Mesendoderm (in vitro differentiated cells): Measurements from ENCODE around the gene GABRR2.

Experiments
- DNase-seq: peaks from one replicate; pipeline ENCODE4 v3.0.0; 2013
- H2AK5ac ChIP-seq: 2 replicates; pipeline ENCODE4 v1.6.1; 2013; ENCODE audit warnings: low read length, inconsistent platforms
- H2BK120ac ChIP-seq: 2 replicates; pipeline ENCODE4 v1.6.1; 2013; ENCODE audit warnings: low read depth, mild to moderate bottlenecking, low read length, moderate library complexity, mixed read lengths
- H2BK15ac ChIP-seq: replicated peaks from 2 replicates; pipeline ENCODE4 v1.6.1; 2013; ENCODE audit warnings: low read depth, mild to moderate bottlenecking, moderate library complexity
- H2BK5ac ChIP-seq: 2 replicates; pipeline ENCODE4 v1.6.1; 2013; ENCODE audit warnings: low read length, inconsistent platforms
- H3K18ac ChIP-seq: 2 replicates; pipeline ENCODE4 v1.6.1; 2013; ENCODE audit warnings: mild to moderate bottlenecking, low read length, mixed read lengths
- H3K23ac ChIP-seq: one replicate; pipeline ENCODE4 v1.6.1; 2013; ENCODE audit warnings: low read length
- H3K27ac ChIP-seq: 2 replicates; pipeline ENCODE4 v1.5.1; 2013; ENCODE audit warnings: low read depth, mild to moderate bottlenecking, inconsistent platforms, low read length, moderate library complexity
- H3K27me3 ChIP-seq: 2 replicates; pipeline ENCODE4 v1.6.1; 2013; ENCODE audit warnings: low read length, control low read depth, mild to moderate bottlenecking, inconsistent platforms; ENCODE audit not compliant: insufficient read depth, poor library complexity
- H3K36me3 ChIP-seq: 2 replicates; pipeline ENCODE4 v1.6.1; 2013; ENCODE audit warnings: low read length, inconsistent platforms; ENCODE audit not compliant: control insufficient read depth, insufficient read depth
- H3K4ac ChIP-seq: one replicate; pipeline ENCODE4 v1.6.1; 2013; ENCODE audit warnings: low read depth, mild to moderate bottlenecking, low read length, moderate library complexity
- H3K4me1 ChIP-seq: 2 replicates; pipeline ENCODE4 v1.6.1; 2013; ENCODE audit warnings: low read depth, low read length, inconsistent platforms; ENCODE audit not compliant: control insufficient read depth
- H3K4me2 ChIP-seq: 2 replicates; pipeline ENCODE4 v1.6.1; 2013; ENCODE audit warnings: low read length
- H3K4me3 ChIP-seq: 2 replicates; pipeline ENCODE4 v1.5.1; 2013; ENCODE audit warnings: mild to moderate bottlenecking, low read length
- H3K56ac ChIP-seq: one replicate; pipeline ENCODE4 v1.6.1; 2013; ENCODE audit warnings: low read length
- H3K79me1 ChIP-seq: 2 replicates; pipeline ENCODE4 v1.6.1; 2013; ENCODE audit warnings: low read length, inconsistent platforms
- H3K79me2 ChIP-seq: 2 replicates; pipeline ENCODE4 v1.6.1; 2013; ENCODE audit warnings: mild to moderate bottlenecking, low read length; ENCODE audit not compliant: control insufficient read depth, insufficient read depth
- H3K9ac ChIP-seq: 2 replicates; pipeline ENCODE4 v1.6.1; 2013; ENCODE audit warnings: low read length, inconsistent platforms
- H4K5ac ChIP-seq: one replicate; pipeline ENCODE4 v1.6.1; 2013; ENCODE audit warnings: low read length
- H4K8ac ChIP-seq: one replicate; pipeline ENCODE4 v1.6.1; 2013; ENCODE audit warnings: low read depth, mild to moderate bottlenecking, control low read depth, low read length, moderate library complexity
- WGBS: extraction: QIAGEN DNeasy Blood & Tissue Kit; methylation state at CpG from one replicate; pipeline ENCODE4 v1.1.7; 2013; ENCODE audit warnings: low lambda C conversion rate, missing lambda C conversion rate; ENCODE audit not compliant: insufficient coverage; ENCODE audit errors: extremely low coverage; 5-methylcytosine and 5-hydroxymethylcytosine counted together

Gene GABRR2

GRCh38 chr6:89221971-89222711, 93.0 kb downstream of the GABRR2 start:
- Histone ChIP-seq H3K79me1 (no peaks in the 10 kb centered on the region), H3K23ac (no peak overlapping the region), H3K4me3 (no peak overlapping the region), H2BK15ac (no peak overlapping the region), H4K5ac (no peak overlapping the region), H3K4me1 (no peaks in the 10 kb centered on the region), H3K36me3 (no peaks in the 10 kb centered on the region), H3K27me3 (no peaks in the 10 kb centered on the region), H2AK5ac (no peak overlapping the region), H4K8ac (no peak overlapping the region), H3K18ac (no peak overlapping the region), H3K56ac (no peak overlapping the region), H3K4me2 (no peak overlapping the region), H2BK120ac (no peak overlapping the region), H2BK5ac (no peak overlapping the region), H3K27ac (no peak overlapping the region), H3K9ac (no peak overlapping the region), H3K79me2 (no peaks in the 10 kb centered on the region), H3K4ac (no peak overlapping the region)
- DNase-seq, result no peak
- WGBS, result no CpG with 5 or more reads among the region's 7 CpGs

- Histone ChIP-seq H3K4me1 (no peaks in the 10 kb centered on the region), H3K23ac (no peak overlapping the region), H3K4me2 (no peak overlapping the region), H3K27ac (no peak overlapping the region), H3K79me2 (no peaks in the 10 kb centered on the region), H3K27me3 (no peaks in the 10 kb centered on the region), H4K5ac (no peak overlapping the region), H3K4me3 (no peak overlapping the region), H3K18ac (no peak overlapping the region), H3K36me3 (no peaks in the 10 kb centered on the region), H3K9ac (no peak overlapping the region), H2AK5ac (no peak overlapping the region), H3K4ac (no peak overlapping the region), H3K56ac (no peak overlapping the region), H2BK15ac (no peak overlapping the region), H2BK5ac (no peak overlapping the region), H4K8ac (no peak overlapping the region), H3K79me1 (no peaks in the 10 kb centered on the region), H2BK120ac (no peak overlapping the region)
- DNase-seq, result no peak
- no CpG with 5 or more reads among the region's 3 CpGs for WGBS
Measured at GRCh38 chr6:89221129-89221528, 94.0 kb downstream of the GABRR2 start.

- Histone ChIP-seq H2AK5ac (no peak within 1 kb of the TSS), H3K79me1 (no peaks in the 10 kb centered on the region), H3K4me3 (no peak within 1 kb of the TSS), H3K4ac (no peak within 1 kb of the TSS), H3K56ac (no peak within 1 kb of the TSS), H4K8ac (no peak within 1 kb of the TSS), H2BK120ac (no peak within 1 kb of the TSS), H3K79me2 (no peaks in the 10 kb centered on the region), H3K27me3 (no peaks in the 10 kb centered on the region), H3K36me3 (no peaks in the 10 kb centered on the region), H3K9ac (no peak within 1 kb of the TSS), H2BK15ac (no peak within 1 kb of the TSS), H3K4me2 (no peak within 1 kb of the TSS), H4K5ac (no peak within 1 kb of the TSS), H3K27ac (no peak within 1 kb of the TSS), H3K4me1 (no peaks in the 10 kb centered on the region), H2BK5ac (no peak within 1 kb of the TSS), H3K23ac (no peak within 1 kb of the TSS), H3K18ac (no peak within 1 kb of the TSS)
- no CpG with 5 or more reads among the region's 10 CpGs for WGBS
- no peak for DNase-seq
Measured at GRCh38 chr6:89217299-89217910, 97.7 kb downstream of the GABRR2 start, which contains the start of gene GABRR1. Gene GABRR1 (minus strand): TSS chr6:89217358. CDS start chr6:89217322, 36 bp downstream.

- Histone ChIP-seq H4K8ac (no peak overlapping the region), H3K27ac (no peak overlapping the region), H4K5ac (no peak overlapping the region), H2AK5ac (no peak overlapping the region), H2BK15ac (no peak overlapping the region), H3K79me2 (no peaks in the 10 kb centered on the region), H3K18ac (no peak overlapping the region), H3K4ac (no peak overlapping the region), H3K56ac (no peak overlapping the region), H3K27me3 (no peaks in the 10 kb centered on the region), H3K79me1 (no peaks in the 10 kb centered on the region), H3K4me2 (no peak overlapping the region), H3K4me1 (no peaks in the 10 kb centered on the region), H3K23ac (no peak overlapping the region), H3K4me3 (no peak overlapping the region), H2BK120ac (no peak overlapping the region), H3K36me3 (no peaks in the 10 kb centered on the region), H3K9ac (no peak overlapping the region), H2BK5ac (no peak overlapping the region)
- no CpG with 5 or more reads among the region's 4 CpGs for WGBS
- DNase-seq, result no peak
Measured at GRCh38 chr6:89216411-89216810, 98.7 kb downstream of the GABRR2 start.

DNA sequence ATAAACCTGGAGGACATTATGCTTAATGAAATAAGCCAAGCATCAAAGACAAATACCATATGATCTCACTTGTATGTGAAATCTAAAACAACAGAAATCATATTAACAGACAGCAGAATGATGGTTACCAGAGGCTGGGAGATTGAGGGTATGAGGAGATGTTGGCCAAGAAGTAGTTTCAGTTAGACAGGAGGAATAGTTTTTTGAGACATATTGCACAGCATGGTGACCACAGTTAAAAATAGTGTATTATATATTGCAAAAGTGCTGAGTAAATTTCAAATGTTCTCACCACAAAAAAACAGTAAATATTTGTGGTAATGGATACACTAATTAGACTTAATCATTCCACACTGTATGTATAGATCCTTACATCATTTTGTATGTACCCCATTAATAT, 99.7 kb downstream of the GABRR2 start:
- no peaks in the 10 kb centered on the region for H3K4me1 ChIP-seq
- no peak overlapping the region for H2BK120ac ChIP-seq
- no peak for DNase-seq
- H4K8ac ChIP-seq, result no peak overlapping the region
- no peak overlapping the region for H2AK5ac ChIP-seq
- H3K4ac ChIP-seq, result no peak overlapping the region
- H2BK5ac ChIP-seq, result no peak overlapping the region
- no peaks in the 10 kb centered on the region for H3K79me2 ChIP-seq
- no peak overlapping the region for H3K4me2 ChIP-seq
- no peaks in the 10 kb centered on the region for H3K27me3 ChIP-seq
- no peak overlapping the region for H3K27ac ChIP-seq
- H3K23ac ChIP-seq, result no peak overlapping the region
- H3K9ac ChIP-seq, result no peak overlapping the region
- H3K18ac ChIP-seq, result no peak overlapping the region
- H3K79me1 ChIP-seq, result no peaks in the 10 kb centered on the region
- H3K4me3 ChIP-seq, result no peak overlapping the region
- H4K5ac ChIP-seq, result no peak overlapping the region
- no peaks in the 10 kb centered on the region for H3K36me3 ChIP-seq
- H3K56ac ChIP-seq, result no peak overlapping the region
- no peak overlapping the region for H2BK15ac ChIP-seq

DNA sequence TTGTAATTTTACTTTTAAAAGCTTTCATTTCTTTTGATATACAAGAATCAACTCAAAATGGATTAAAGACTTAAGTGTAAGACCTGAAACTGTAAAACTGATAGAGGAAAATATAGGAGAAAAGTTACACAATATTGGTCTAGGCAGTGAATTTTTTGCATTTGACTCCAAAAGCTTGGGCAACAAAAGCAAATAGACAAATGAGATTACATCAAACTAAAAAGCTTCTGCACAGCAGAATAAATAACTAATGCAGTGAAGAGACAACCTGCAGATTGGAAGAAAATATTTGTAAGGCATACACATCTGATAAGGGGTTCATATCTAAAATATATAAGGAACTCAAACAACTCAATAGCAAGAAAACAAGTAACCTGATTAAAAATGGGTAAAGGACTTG, 100.9 kb downstream of the GABRR2 start:
- Histone ChIP-seq H4K8ac (no peak overlapping the region), H3K4me3 (no peak overlapping the region), H3K27me3 (no peaks in the 10 kb centered on the region), H3K36me3 (no peaks in the 10 kb centered on the region), H3K4ac (no peak overlapping the region), H2BK15ac (no peak overlapping the region), H3K56ac (no peak overlapping the region), H2BK120ac (no peak overlapping the region), H3K79me2 (no peaks in the 10 kb centered on the region), H2AK5ac (no peak overlapping the region), H3K18ac (no peak overlapping the region), H3K4me2 (no peak overlapping the region), H3K23ac (no peak overlapping the region), H4K5ac (no peak overlapping the region), H2BK5ac (no peak overlapping the region), H3K79me1 (no peaks in the 10 kb centered on the region), H3K27ac (no peak overlapping the region), H3K4me1 (no peaks in the 10 kb centered on the region), H3K9ac (no peak overlapping the region)
- no peak for DNase-seq
